H9 (cell line): Measurements from ENCODE around the gene RABGEF1. TPM values are rescaled to one million over a fixed set of nuclear protein-coding genes. Genes with fewer than 3 reads are reported as not detected.
"Not testable (repeated sequence)": the region's sequence is repeated elsewhere in the genome, so short reads cannot be mapped to it uniquely, and the experiment has no call there.

Source experiments
- DNase-seq: peaks from one replicate; pipeline ENCODE4 v3.0.0-alpha.2; 2017
- H2AFZ ChIP-seq: one replicate; pipeline ENCODE4 v1.6.1; 2013; ENCODE audit warnings: mild to moderate bottlenecking, low read length, control low read depth, moderate library complexity
- H2AK5ac ChIP-seq: 2 replicates; pipeline ENCODE4 v1.6.1; 2013; ENCODE audit warnings: low read length, control low read depth, mixed read lengths; ENCODE audit not compliant: insufficient read length
- H2BK120ac ChIP-seq: one replicate; pipeline ENCODE4 v1.6.1; 2013; ENCODE audit warnings: low read depth, mild to moderate bottlenecking, low read length, control low read depth, inconsistent platforms; ENCODE audit not compliant: poor library complexity, severe bottlenecking
- H2BK12ac ChIP-seq: 2 replicates; pipeline ENCODE4 v1.6.1; 2013; ENCODE audit warnings: low read length, control low read depth, mixed read lengths, low read depth; ENCODE audit not compliant: insufficient read length
- H2BK15ac ChIP-seq: 2 replicates; pipeline ENCODE4 v1.6.1; 2013; ENCODE audit warnings: low read depth, low read length, control low read depth
- H2BK20ac ChIP-seq: one replicate; pipeline ENCODE4 v1.6.1; 2013; ENCODE audit warnings: low read depth, mild to moderate bottlenecking, low read length, control low read depth, inconsistent platforms; ENCODE audit not compliant: poor library complexity, severe bottlenecking
- H2BK5ac ChIP-seq: 2 replicates; pipeline ENCODE4 v1.6.1; 2013; ENCODE audit warnings: low read length, control low read depth, mixed read lengths; ENCODE audit not compliant: insufficient read length
- H3K14ac ChIP-seq: 2 replicates; pipeline ENCODE4 v1.6.1; 2013; ENCODE audit warnings: low read length, control low read depth; ENCODE audit not compliant: insufficient read depth
- H3K18ac ChIP-seq: 2 replicates; pipeline ENCODE4 v1.6.1; 2013; ENCODE audit warnings: low read depth, mild to moderate bottlenecking, mixed read lengths, low read length, control low read depth; ENCODE audit not compliant: insufficient read length
- H3K23ac ChIP-seq: 2 replicates; pipeline ENCODE4 v1.6.1; 2013; ENCODE audit warnings: low read length, control low read depth, mixed read lengths, low read depth; ENCODE audit not compliant: insufficient read length
- H3K23me2 ChIP-seq: 2 replicates; pipeline ENCODE4 v1.6.1; 2013; ENCODE audit warnings: low read depth, mild to moderate bottlenecking, mixed read lengths, low read length, control low read depth; ENCODE audit not compliant: insufficient read length, poor library complexity, severe bottlenecking
- H3K27ac ChIP-seq: 2 replicates; pipeline ENCODE4 v1.5.1; 2013; ENCODE audit warnings: low read length, control low read depth, mixed read lengths, low read depth; ENCODE audit not compliant: insufficient read length
- H3K27me3 ChIP-seq: 2 replicates; pipeline ENCODE4 v1.6.1; 2013; ENCODE audit warnings: low read length, control low read depth, inconsistent platforms; ENCODE audit not compliant: insufficient read depth
- H3K4ac ChIP-seq: 2 replicates; pipeline ENCODE4 v1.6.1; 2013; ENCODE audit warnings: low read depth, mild to moderate bottlenecking, control low read depth, inconsistent platforms, low read length, moderate library complexity
- H3K4me1 ChIP-seq: 2 replicates; pipeline ENCODE4 v1.6.1; 2013; ENCODE audit warnings: low read length, control low read depth, inconsistent platforms; ENCODE audit not compliant: insufficient read depth
- H3K4me2 ChIP-seq: 2 replicates; pipeline ENCODE4 v1.6.1; 2013; ENCODE audit warnings: low read length, control low read depth, mixed read lengths; ENCODE audit not compliant: insufficient read length, insufficient read depth
- H3K56ac ChIP-seq: 2 replicates; pipeline ENCODE4 v1.6.1; 2013; ENCODE audit warnings: low read depth, mild to moderate bottlenecking, mixed read lengths, low read length, control low read depth; ENCODE audit not compliant: insufficient read length
- H3K79me1 ChIP-seq: 2 replicates; pipeline ENCODE4 v1.6.1; 2013; ENCODE audit warnings: low read depth, mild to moderate bottlenecking, moderate library complexity, low read length, control low read depth, inconsistent platforms; ENCODE audit not compliant: insufficient read depth, poor library complexity, severe bottlenecking
- H3K79me2 ChIP-seq: 2 replicates; pipeline ENCODE4 v1.6.1; 2013; ENCODE audit warnings: low read length, control low read depth, inconsistent platforms; ENCODE audit not compliant: insufficient read depth
- H3K9ac ChIP-seq: 2 replicates; pipeline ENCODE4 v1.6.1; 2013; ENCODE audit warnings: low read length, control low read depth, mixed read lengths; ENCODE audit not compliant: insufficient read length; ENCODE audit errors: extremely low read depth
- H3K9me3 ChIP-seq: one replicate; pipeline ENCODE4 v1.6.1; 2013; ENCODE audit warnings: low read depth, low read length, inconsistent platforms; ENCODE audit not compliant: control insufficient read depth
- H3T11ph ChIP-seq: one replicate; pipeline ENCODE4 v1.6.1; 2013; ENCODE audit warnings: mild to moderate bottlenecking, low read length, control low read depth, inconsistent platforms
- H4K20me1 ChIP-seq: one replicate; pipeline ENCODE4 v1.6.1; 2013; ENCODE audit not compliant: control insufficient read depth, insufficient read length, insufficient read depth
- H4K5ac ChIP-seq: 2 replicates; pipeline ENCODE4 v1.6.1; 2013; ENCODE audit warnings: low read depth, mild to moderate bottlenecking, mixed read lengths, low read length, control low read depth; ENCODE audit not compliant: insufficient read length
- H4K8ac ChIP-seq: replicated peaks from 2 replicates; pipeline ENCODE4 v1.6.1; 2013; ENCODE audit warnings: low read length, control low read depth, mixed read lengths, low read depth; ENCODE audit not compliant: insufficient read length
- H4K91ac ChIP-seq: 2 replicates; pipeline ENCODE4 v1.6.1; 2013; ENCODE audit warnings: low read depth, mild to moderate bottlenecking, moderate library complexity, mixed read lengths, low read length, control low read depth; ENCODE audit not compliant: insufficient read length
- H3K27ac Mint-ChIP-seq, 3 experiments: 2 replicates in 2 of 3; 3 replicates in 1 of 3; pipeline ENCODE4 v1.8.0; 2020 to 2021; ENCODE audit warnings: mixed read lengths in 3 of 3, mild to moderate bottlenecking in 1 of 3, moderate library complexity in 1 of 3
- H3K27me3 Mint-ChIP-seq: 2 replicates; pipeline ENCODE4 v1.8.0; 2021; ENCODE audit warnings: low read depth, mild to moderate bottlenecking, moderate library complexity, mixed read lengths
- H3K36me3 Mint-ChIP-seq, 3 experiments: 2 replicates in 2 of 3; 3 replicates in 1 of 3; pipeline ENCODE4 v1.8.0; 2020 to 2021; ENCODE audit warnings: low read depth in 3 of 3, mixed read lengths in 3 of 3; ENCODE audit not compliant: insufficient read depth in 1 of 3
- H3K4me1 Mint-ChIP-seq, 2 experiments: 2 replicates each; pipeline ENCODE4 v1.8.0; 2020; ENCODE audit warnings: mixed read lengths in 2 of 2
- H3K4me3 Mint-ChIP-seq, 2 experiments: 2 replicates in 1 of 2; 3 replicates in 1 of 2; pipeline ENCODE4 v1.8.0; 2020 to 2021; ENCODE audit warnings: mild to moderate bottlenecking in 2 of 2, mixed read lengths in 2 of 2, moderate library complexity in 1 of 2
- H3K9me3 Mint-ChIP-seq, 2 experiments: 2 replicates in 1 of 2; 3 replicates in 1 of 2; pipeline ENCODE4 v1.8.0; 2020; ENCODE audit warnings: mild to moderate bottlenecking in 2 of 2, mixed read lengths in 2 of 2, moderate library complexity in 1 of 2
- WGBS: extraction: QIAGEN DNeasy Blood & Tissue Kit; methylation state at CpG from one replicate; pipeline ENCODE4 v1.1.7; 2013; ENCODE audit warnings: missing lambda C conversion rate, low lambda C conversion rate, mixed read lengths; ENCODE audit not compliant: insufficient read length; ENCODE audit errors: extremely low coverage; 5-methylcytosine and 5-hydroxymethylcytosine counted together
- total RNA-seq: library from RNA; stranded (reverse); gene quantifications from 2 replicates; pipeline ENCODE4 v1.2.1, GENCODE V29; 2021
- TF ChIP-seq, protein P1 (sequence below): fragments of 200-600 bp; sonication (generic); conservative IDR thresholded peaks from 3 replicates; pipeline ENCODE4 v1.8.0; 2021; ENCODE audit warnings: antibody characterized with exemption, mild to moderate bottlenecking

RABGEF1 gene
- total RNA-seq, 1 experiment from 2014 or later = 17.3 TPM

DNA sequence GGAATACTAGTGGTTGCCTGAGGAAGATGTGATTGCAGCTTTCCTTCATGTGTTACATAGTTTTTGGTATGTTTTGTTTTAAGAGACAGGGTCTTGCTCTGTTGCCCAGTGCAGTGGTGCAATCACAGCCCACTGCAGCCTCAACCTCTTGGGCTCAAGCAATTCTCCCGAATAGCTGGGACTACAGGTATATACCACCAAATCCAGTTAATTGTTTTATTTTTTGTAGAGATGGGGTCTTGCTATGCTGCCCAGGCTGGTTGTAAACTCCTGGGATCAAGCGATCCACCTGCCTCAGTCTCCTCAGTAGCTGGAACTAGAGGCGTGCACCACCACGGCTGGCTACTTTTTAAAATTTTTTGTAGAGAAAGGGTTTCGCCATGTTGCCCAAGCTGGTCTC, 101.4 kb downstream of the RABGEF1 start:
- Histone ChIP-seq H3K27me3 (no peaks in the 10 kb centered on the region), H3K4ac (no peak overlapping the region), H2BK120ac (no peak overlapping the region), H3K23me2 (peaks cover 6% of the 10 kb centered on the region), H2AFZ (no peak overlapping the region), H3T11ph (no peak overlapping the region), H3K27ac (no peak overlapping the region), H3K23ac (no peak overlapping the region), H3K79me1 (no peaks in the 10 kb centered on the region), H2AK5ac (no peak overlapping the region), H2BK20ac (no peak overlapping the region), H4K20me1 (peaks cover 3% of the 10 kb centered on the region), H3K18ac (no peak overlapping the region), H3K56ac (no peak overlapping the region), H2BK5ac (no peak overlapping the region), H2BK15ac (no peak overlapping the region), H3K14ac (no peak overlapping the region), H3K9me3 (no peaks in the 10 kb centered on the region), H4K91ac (no peak overlapping the region), H4K5ac (no peak overlapping the region), H3K79me2 (no peaks in the 10 kb centered on the region), H3K9ac (no peak overlapping the region), H3K4me2 (no peak overlapping the region), H3K4me1 (no peaks in the 10 kb centered on the region; the same call in 1 of the 2 replicates), H4K8ac (no peak overlapping the region), H2BK12ac (no peak overlapping the region)
- TF ChIP-seq, protein P1, sequence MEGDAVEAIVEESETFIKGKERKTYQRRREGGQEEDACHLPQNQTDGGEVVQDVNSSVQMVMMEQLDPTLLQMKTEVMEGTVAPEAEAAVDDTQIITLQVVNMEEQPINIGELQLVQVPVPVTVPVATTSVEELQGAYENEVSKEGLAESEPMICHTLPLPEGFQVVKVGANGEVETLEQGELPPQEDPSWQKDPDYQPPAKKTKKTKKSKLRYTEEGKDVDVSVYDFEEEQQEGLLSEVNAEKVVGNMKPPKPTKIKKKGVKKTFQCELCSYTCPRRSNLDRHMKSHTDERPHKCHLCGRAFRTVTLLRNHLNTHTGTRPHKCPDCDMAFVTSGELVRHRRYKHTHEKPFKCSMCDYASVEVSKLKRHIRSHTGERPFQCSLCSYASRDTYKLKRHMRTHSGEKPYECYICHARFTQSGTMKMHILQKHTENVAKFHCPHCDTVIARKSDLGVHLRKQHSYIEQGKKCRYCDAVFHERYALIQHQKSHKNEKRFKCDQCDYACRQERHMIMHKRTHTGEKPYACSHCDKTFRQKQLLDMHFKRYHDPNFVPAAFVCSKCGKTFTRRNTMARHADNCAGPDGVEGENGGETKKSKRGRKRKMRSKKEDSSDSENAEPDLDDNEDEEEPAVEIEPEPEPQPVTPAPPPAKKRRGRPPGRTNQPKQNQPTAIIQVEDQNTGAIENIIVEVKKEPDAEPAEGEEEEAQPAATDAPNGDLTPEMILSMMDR = no peak
- WGBS = no CpG with 5 or more reads among the region's 5 CpGs
- H3K4me3 Mint-ChIP-seq = no peak overlapping the region
- peaks cover 0 to 5% of the 10 kb centered on the region in 2 experiments; a peak in 4 of 5 replicates for H3K9me3 Mint-ChIP-seq
- DNase-seq = no peak
- H3K36me3 Mint-ChIP-seq = no peaks in the 10 kb centered on the region; a peak in 2 of 7 replicates
- no peak overlapping the region for H3K27ac Mint-ChIP-seq
- no peaks in the 10 kb centered on the region for H3K27me3 Mint-ChIP-seq
- peaks cover 18 to 25% of the 10 kb centered on the region in 2 experiments for H3K4me1 Mint-ChIP-seq

DNA sequence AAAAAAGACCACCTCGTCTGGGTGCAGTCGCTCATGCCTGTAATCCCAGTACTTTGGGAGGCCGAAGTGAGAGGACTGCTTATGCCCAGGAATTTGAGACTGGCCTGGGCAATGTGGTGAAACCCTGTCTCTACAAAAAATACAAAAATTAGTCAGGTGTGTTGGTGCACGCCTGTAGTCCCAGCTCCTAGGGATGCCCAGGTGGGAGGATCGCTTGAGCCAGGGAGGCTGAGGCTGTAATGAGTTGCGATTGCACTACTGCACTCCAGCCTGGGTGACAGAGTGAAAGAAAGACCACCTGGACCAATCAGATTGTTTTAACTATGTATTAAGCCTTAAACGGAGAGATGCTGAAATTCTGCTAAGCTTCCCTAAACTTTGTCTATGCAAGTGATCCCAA, 103.0 kb downstream of the RABGEF1 start:
- DNase-seq, H2BK12ac ChIP-seq, H3K18ac ChIP-seq, H4K8ac ChIP-seq, H2BK20ac ChIP-seq, H3K79me2 ChIP-seq, H2BK120ac ChIP-seq, H4K91ac ChIP-seq, H3K23ac ChIP-seq, H3K14ac ChIP-seq, H4K5ac ChIP-seq, H3K27me3 Mint-ChIP-seq, H3K56ac ChIP-seq, H3K79me1 ChIP-seq, H3K4me1 ChIP-seq, H3K27ac Mint-ChIP-seq, H3K9me3 ChIP-seq, H2BK5ac ChIP-seq, H3K36me3 Mint-ChIP-seq, H3K23me2 ChIP-seq, H3K27ac ChIP-seq, H2BK15ac ChIP-seq, H4K20me1 ChIP-seq, H3T11ph ChIP-seq, H2AFZ ChIP-seq, H3K27me3 ChIP-seq, H2AK5ac ChIP-seq, H3K9me3 Mint-ChIP-seq, H3K4ac ChIP-seq: not testable (repeated sequence)
- Mint-ChIP-seq H3K4me3 (peak overlapping the region; percentile 93 to 94), H3K4me1 (peaks cover 29 to 36% of the 10 kb centered on the region in 2 experiments)
- peak overlapping the region; percentile 32 for H3K4me2 ChIP-seq
- WGBS = no CpG with 5 or more reads among the region's 7 CpGs
- peak overlapping the region; percentile 44 for H3K9ac ChIP-seq
